Adipocyte (in vitro differentiated cells): ENCODE data around the gene NSUN4.
"Not testable (repeated sequence)": the region's sequence is repeated elsewhere in the genome, so short reads cannot be mapped to it uniquely, and the experiment has no call there.

Experiments used
- DNase-seq: peaks from one replicate; pipeline ENCODE4 v3.0.0-alpha.2; 2015; ENCODE audit warnings: low read depth
- H3K27me3 ChIP-seq: replicated peaks from 2 replicates; pipeline ENCODE4 v1.7.0; 2013; ENCODE audit warnings: mild to moderate bottlenecking, low read length, moderate library complexity; ENCODE audit not compliant: control insufficient read depth, insufficient read depth
- H3K36me3 ChIP-seq: 2 replicates; pipeline ENCODE4 v1.7.0; 2013; ENCODE audit warnings: low read length, mild to moderate bottlenecking, moderate library complexity; ENCODE audit not compliant: control insufficient read depth, insufficient read depth, severe bottlenecking
- H3K4me1 ChIP-seq: 2 replicates; pipeline ENCODE4 v1.7.0; 2013; ENCODE audit warnings: mild to moderate bottlenecking, low read length, moderate library complexity; ENCODE audit not compliant: control insufficient read depth, insufficient read depth
- H3K4me3 ChIP-seq: 2 replicates; pipeline ENCODE4 v1.7.0; 2013; ENCODE audit warnings: mild to moderate bottlenecking, low read length, moderate library complexity
- H3K9ac ChIP-seq: 2 replicates; pipeline ENCODE4 v1.7.0; 2013; ENCODE audit warnings: mild to moderate bottlenecking, low read length, moderate library complexity
- H3K9me3 ChIP-seq: 2 replicates; pipeline ENCODE4 v1.7.0; 2013; ENCODE audit warnings: mild to moderate bottlenecking, low read length, moderate library complexity; ENCODE audit not compliant: control insufficient read depth

NSUN4 gene

DNA sequence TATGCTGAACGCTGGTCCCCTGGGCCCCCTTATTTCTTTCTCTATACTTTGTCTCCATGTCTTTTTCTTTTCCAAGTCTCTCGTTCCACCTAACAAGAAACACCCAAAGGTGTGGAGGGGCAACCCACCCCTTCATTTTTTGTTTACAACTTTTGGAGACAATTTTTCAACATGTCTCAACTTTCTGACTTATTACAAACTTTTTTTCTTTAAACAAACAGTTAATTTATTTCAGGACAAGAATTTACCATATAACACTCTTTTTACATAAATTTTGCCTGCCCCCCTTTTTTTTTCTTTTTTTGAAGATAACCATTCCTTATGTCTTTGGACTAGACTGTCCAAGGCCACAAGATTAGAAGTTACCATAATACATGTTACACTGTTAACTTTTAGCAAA is 10.2 kb upstream of the NSUN4 start:
- H3K36me3 ChIP-seq, H3K4me3 ChIP-seq, H3K4me1 ChIP-seq, H3K27me3 ChIP-seq, H3K9me3 ChIP-seq, H3K9ac ChIP-seq, DNase-seq: not testable (repeated sequence)

DNA sequence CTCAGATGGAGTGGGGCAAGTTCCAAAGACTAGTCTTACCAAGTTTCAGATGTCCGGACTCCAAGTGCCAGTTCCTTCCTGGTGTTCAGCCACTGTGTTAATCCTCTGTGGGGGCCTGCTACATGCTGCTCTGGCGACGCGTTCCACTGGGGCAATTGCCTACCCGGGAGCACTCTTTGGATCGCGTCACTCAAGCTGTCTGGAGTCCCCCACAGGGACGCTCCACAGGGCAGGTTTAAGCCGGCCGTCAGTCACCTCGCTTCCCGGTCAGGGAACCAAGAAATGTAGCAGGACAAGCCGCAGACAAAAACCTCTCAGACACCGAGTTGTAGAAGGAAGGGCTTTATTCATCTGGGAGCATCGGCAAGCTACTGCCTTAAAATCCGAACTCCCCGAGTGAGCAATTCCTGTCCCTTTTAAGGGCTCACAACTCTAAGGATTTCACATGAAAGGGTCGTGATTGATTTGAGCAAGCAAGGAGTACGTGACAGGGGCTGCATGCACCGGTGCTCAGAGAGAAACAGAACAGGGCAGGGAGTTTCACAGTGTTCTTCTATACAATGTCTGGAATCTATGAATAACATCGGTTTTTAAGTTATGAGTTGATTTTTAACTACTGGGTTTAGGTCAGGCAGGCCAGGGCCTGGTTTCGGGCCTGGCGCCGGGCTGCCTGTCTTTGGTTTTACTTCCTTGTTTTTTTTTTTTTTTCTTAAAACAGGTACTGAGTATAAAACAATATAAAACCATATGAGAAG is 8.6 kb upstream of the NSUN4 start:
- H3K9me3 ChIP-seq, H3K4me3 ChIP-seq, H3K27me3 ChIP-seq, DNase-seq, H3K36me3 ChIP-seq, H3K4me1 ChIP-seq, H3K9ac ChIP-seq: not testable (repeated sequence)

DNA sequence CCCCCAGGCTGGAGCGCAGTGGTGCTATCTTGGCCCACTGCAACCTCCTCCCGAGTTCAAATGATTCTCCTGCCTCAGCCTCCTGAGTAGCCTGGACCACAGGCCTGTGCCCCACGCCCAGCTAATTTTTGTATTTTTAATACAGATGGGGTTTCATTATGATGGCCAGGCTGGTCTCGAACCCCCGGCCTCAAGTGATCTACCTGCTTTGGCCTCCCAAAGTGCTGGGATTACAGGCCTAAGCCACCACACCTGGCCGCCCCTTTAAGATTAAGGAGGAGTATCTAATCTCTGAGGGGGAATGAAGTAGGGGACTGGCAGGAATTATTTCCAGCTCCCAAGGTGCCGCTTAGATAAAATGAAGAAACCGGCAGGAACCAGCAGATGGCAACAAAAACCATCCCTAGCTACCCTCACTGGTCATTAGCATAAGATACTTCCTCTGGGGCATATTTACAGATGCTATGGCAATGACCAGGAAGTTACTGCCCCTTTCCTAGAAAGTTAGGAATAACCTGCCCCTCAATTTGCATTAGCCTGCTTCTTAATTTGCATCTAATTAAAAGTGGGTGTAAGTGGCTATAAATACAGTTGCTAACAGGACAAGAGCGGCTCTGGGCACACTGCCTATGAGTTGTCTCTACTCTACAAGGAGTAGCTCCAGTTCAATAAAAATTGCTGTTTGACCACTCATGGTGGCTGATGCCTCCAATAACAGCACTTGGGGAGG is 7.1 kb upstream of the NSUN4 start:
- DNase-seq: no peak
- Histone ChIP-seq H3K9me3 (no peaks in the 10 kb centered on the region), H3K36me3 (no peaks in the 10 kb centered on the region), H3K27me3 (no peaks in the 10 kb centered on the region), H3K9ac (no peak overlapping the region), H3K4me3 (no peak overlapping the region), H3K4me1 (no peaks in the 10 kb centered on the region)

DNA sequence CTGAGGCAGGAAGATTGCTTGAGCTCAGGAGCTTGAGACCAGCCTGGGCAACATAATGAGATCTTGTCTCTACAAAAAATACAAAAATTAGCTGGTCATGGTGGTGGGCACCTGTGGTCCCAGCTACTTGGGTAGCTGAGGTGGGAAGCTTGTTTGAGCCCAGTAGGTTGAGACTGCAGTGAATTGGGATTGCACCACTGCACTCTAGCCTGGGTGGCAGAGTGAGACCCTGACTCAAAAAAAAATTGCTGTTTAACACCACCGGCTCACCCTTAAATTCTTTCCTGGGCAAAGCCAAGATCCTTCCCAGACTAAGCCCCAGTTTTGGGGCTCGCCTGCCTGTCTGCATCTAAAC is 6.6 kb upstream of the NSUN4 start:
- Histone ChIP-seq H3K27me3 (no peaks in the 10 kb centered on the region), H3K9ac (no peak overlapping the region), H3K4me1 (no peaks in the 10 kb centered on the region), H3K9me3 (no peaks in the 10 kb centered on the region), H3K36me3 (no peaks in the 10 kb centered on the region), H3K4me3 (no peak overlapping the region)
- DNase-seq: no peak

DNA sequence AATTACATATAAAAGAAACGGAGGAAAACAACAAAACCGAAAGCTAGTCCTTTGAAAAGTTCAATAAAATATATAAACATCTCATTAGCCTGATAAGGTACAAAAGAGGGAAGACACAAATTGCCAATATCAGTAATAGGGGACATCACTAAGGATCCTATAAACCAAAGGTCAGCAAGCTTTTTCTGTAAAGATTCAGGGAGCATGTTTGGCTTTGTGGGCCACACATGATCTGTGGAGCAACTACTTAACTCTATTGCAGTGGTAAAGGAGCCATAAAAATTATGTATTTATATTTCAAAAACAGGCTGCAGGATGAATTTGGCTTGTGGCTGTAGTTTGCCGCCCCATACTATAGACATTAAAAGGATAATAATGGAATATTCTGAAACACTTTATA is 5.5 kb upstream of the NSUN4 start:
- H3K4me1 ChIP-seq: peaks cover 6% of the 10 kb centered on the region
- no peak overlapping the region for H3K4me3 ChIP-seq
- no peak for DNase-seq
- H3K9ac ChIP-seq: no peak overlapping the region
- no peaks in the 10 kb centered on the region for H3K27me3 ChIP-seq
- no peaks in the 10 kb centered on the region for H3K9me3 ChIP-seq
- no peaks in the 10 kb centered on the region for H3K36me3 ChIP-seq

DNA sequence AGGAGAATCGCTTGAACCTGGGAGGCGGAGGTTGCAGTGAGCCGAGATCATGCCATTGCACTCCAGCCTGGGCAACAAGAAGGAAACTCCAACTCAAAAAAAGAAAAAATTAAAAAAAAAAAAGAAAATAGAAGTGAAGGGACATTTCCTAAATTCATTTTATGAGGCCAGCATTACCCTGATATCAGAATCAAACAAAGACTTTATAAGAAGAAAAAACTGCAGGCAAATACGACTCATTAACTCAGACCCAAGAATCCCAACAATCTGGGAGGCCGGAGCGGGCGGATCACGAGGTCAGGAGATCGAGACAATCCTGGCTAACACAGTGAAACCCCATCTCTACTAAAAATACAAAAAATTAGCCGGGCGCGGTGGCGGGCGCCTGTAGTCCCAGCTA is 3.2 kb upstream of the NSUN4 start:
- H3K9me3 ChIP-seq, H3K4me3 ChIP-seq, H3K27me3 ChIP-seq, H3K36me3 ChIP-seq, H3K9ac ChIP-seq, DNase-seq: not testable (repeated sequence)
- peaks cover 15% of the 10 kb centered on the region for H3K4me1 ChIP-seq

DNA sequence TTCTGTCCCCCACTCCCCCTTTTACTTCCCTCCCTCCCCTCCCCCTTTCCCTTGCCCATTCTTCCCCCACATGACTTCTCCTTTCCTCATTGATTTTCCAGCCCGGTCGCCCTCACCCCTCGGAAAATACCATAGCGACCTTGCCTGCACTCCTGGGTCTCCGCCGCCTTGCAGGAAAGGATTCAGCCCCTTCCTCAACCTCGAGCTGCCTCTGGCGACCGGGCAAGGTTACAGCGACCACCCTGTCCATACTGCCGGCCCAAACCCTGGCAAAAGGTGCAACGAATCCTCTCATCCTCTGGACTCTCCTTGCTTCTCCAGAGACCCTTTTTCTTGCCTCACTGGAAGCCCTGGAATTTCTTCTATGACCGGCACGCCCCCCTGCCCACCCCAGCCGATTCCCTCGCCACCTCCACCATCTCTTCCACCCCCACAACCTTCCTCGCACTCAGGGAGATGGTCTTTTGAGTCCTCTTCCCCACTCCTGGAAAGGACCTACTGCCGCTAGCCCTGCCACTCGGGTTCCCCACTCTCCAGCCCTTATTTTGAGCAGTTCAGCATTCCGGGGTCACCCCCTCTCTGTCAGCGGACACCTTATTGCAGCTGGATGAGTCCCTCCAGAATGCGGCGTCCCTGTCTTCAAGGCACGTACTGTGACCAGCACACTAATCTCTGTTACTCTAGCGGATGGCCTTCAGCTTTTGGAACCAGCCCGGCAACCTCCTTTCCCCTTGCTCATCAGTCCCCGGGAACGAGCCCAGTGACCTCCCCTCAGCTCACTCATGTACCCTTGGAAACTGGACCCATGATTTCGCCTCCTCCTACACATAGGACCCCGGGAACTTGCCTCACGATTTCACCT is 846 bp downstream of the NSUN4 start:
- Histone ChIP-seq H3K4me3 (peak overlapping the region; percentile 82), H3K4me1 (peaks cover 19% of the 10 kb centered on the region), H3K9me3 (no peaks in the 10 kb centered on the region), H3K27me3 (no peaks in the 10 kb centered on the region), H3K36me3 (peaks cover 21% of the 10 kb centered on the region), H3K9ac (peak overlapping the region; percentile 86)
- no peak for DNase-seq

DNA sequence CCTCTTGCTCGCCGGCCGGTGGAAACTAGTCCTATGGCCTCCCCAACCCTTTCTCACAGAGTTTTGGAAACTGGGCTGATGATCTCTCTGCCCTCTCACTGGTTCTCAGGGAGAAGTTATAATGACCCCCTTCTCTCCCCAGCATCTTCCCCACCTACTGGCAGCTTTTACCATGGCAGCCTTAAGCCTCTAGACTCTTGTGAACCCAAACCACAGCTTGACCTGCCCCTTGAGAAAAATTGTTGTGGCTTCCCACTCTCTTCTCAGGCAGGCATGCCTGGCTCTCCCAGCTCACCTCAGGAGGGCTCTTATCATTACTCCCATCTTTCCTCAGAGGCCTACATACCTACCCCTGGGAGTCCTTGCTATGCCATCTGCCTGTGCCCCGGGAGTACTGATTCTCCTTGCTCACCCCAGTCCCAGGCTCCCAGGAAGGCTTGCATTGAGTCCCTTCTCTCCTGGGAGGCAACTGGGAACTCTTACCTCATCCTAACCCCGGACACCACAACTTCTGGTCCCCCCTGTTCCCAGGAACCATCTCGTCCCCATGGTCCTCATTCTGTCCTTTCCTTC is 1.6 kb downstream of the NSUN4 start:
- Histone ChIP-seq H3K27me3 (no peaks in the 10 kb centered on the region), H3K4me1 (peaks cover 19% of the 10 kb centered on the region), H3K9me3 (no peaks in the 10 kb centered on the region), H3K36me3 (peaks cover 28% of the 10 kb centered on the region), H3K4me3 (peak overlapping the region; percentile 82), H3K9ac (peak overlapping the region; percentile 86)
- peak; percentile 57 for DNase-seq

DNA sequence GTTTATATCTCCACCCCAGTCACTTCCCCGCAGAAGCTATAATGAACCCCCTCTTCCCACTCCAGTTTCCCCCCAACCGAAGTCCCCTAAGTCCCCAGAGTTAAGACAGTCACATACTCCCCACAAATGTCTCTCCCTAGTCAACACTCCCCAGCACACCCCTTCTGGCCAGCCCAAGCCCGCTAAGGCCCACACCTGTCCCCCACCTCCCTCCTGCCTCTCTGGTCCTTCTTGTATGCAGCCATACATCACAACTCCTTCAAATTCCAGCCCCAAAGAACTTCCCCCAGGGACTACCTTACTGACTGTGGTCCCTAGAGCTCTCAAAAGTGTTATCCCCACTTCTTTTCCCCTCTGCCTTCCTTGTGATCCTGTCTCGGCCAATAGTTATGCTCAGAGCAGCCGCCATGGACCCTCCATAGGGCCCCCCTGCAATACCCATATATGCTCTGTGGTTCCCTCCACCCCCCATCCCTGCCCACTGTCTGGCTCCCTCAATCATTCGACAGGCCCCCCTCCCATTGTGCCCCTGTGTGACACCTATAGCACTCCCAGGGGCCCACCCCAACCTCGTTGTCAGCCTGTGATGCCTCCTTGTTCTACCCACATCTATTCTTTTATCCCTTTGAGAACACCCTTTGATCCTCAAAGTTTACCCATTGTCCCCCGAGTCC is 2.2 kb downstream of the NSUN4 start:
- Histone ChIP-seq H3K9me3 (no peaks in the 10 kb centered on the region), H3K27me3 (no peaks in the 10 kb centered on the region), H3K9ac (no peak overlapping the region), H3K4me3 (no peak overlapping the region), H3K4me1 (peaks cover 24% of the 10 kb centered on the region), H3K36me3 (peaks cover 33% of the 10 kb centered on the region)
- no peak for DNase-seq

DNA sequence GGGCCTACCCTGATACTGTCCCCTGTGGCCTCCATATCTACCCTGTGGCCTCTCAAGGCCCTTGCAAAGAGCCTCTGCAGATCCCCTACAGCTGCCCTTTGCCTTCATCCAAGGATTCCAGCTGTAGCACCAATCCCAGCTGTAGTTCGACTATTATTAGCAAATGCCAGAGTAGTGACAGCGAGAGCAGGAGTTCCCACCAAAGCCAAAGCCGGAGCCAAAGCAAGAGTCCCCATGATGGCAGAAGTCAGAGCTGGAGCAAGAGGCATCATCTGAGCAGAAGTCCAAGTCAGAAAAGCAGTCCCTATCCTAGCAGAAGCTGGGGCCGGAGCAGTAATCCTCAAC is 2.7 kb downstream of the NSUN4 start:
- Histone ChIP-seq H3K4me1 (peaks cover 24% of the 10 kb centered on the region), H3K4me3 (no peak overlapping the region), H3K9ac (peak overlapping the region; percentile 8), H3K9me3 (no peaks in the 10 kb centered on the region), H3K27me3 (no peaks in the 10 kb centered on the region), H3K36me3 (peaks cover 33% of the 10 kb centered on the region)
- no peak for DNase-seq

DNA sequence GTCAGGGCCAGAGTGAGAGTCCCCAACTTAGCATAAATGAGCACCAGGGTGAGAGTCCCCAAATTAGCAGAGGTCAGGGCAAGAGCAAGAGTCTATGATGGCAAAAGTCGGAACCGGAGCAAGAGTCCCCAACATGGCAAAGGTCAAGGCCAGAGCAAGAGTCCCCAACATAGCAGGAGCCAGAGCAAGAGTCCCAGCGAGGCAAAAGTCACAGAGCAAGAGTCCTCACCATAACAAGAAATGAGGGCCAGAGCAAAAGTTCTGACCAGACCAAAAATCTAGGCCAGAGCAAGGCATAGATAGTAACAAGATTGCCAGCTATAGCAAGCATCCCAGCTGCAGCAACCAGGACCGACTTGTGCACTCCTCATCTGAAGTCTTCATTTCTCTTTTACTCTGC is 3.1 kb downstream of the NSUN4 start:
- DNase-seq: no peak
- no peak overlapping the region for H3K4me3 ChIP-seq
- peak overlapping the region; percentile 8 for H3K9ac ChIP-seq
- H3K4me1 ChIP-seq: peaks cover 24% of the 10 kb centered on the region
- no peaks in the 10 kb centered on the region for H3K27me3 ChIP-seq
- H3K36me3 ChIP-seq: peaks cover 33% of the 10 kb centered on the region
- no peaks in the 10 kb centered on the region for H3K9me3 ChIP-seq
